Heart left ventricle (tissue), 13 donors: ENCODE results near the gene KCNC3.

Experiments used
- POLR2A ChIP-seq, 2 donors: fragments of 450-650 bp; IDR thresholded peaks; one replicate each; pipeline ENCODE4 v1.6.1; 2017; ENCODE audit warnings: antibody characterized with exemption in 2 of 2, mild to moderate bottlenecking in 2 of 2, moderate library complexity in 2 of 2
- TF ChIP-seq, protein P1 (sequence below), 12 donors: fragments of 200-600 bp; sonication (generic) in 4 of 12; IDR thresholded peaks; one replicate each; pipeline versions ENCODE4 v1.5.0 to v1.8.0; 2018 to 2022; ENCODE audit warnings: antibody characterized with exemption in 12 of 12, mild to moderate bottlenecking in 5 of 12
- donor health status: ischemic (EF 13 %, LVEDD 7.1; RV severe dilation, severe dysfunction).
- donor health status: DM: no; HTN: yes; CAD: no.
- donor health status: DM: no; HTN: no; CAD: no.
- donor health status: ischemic (EF 25% LVEDD 6.9; RV normal size, moderate dysfunction).
- donor health status: ischemic (EF 25% LVEDD 5.7; RV mildly dilated, moderate dysfunction).
- donor health status: ischemic (EF 35%, LVEDD 5.7; RV mildly dilated, moderate dysfunction).
- donor health status: nonischemic (EF 11% LVEDD 7.7; RV severe dilation, severe dysfunction).
- donor health status: DM: yes; HTN: yes; CAD: no.
- donor health status: PGD.
- donor health status: ischemic (EF 29% LVEDD 5.4; RV normal size, mild dysfunction).
- donor health status: nonischemic (EF 23%, LVEDD 6.1; RV moderate dilation, normal function).

DNA sequence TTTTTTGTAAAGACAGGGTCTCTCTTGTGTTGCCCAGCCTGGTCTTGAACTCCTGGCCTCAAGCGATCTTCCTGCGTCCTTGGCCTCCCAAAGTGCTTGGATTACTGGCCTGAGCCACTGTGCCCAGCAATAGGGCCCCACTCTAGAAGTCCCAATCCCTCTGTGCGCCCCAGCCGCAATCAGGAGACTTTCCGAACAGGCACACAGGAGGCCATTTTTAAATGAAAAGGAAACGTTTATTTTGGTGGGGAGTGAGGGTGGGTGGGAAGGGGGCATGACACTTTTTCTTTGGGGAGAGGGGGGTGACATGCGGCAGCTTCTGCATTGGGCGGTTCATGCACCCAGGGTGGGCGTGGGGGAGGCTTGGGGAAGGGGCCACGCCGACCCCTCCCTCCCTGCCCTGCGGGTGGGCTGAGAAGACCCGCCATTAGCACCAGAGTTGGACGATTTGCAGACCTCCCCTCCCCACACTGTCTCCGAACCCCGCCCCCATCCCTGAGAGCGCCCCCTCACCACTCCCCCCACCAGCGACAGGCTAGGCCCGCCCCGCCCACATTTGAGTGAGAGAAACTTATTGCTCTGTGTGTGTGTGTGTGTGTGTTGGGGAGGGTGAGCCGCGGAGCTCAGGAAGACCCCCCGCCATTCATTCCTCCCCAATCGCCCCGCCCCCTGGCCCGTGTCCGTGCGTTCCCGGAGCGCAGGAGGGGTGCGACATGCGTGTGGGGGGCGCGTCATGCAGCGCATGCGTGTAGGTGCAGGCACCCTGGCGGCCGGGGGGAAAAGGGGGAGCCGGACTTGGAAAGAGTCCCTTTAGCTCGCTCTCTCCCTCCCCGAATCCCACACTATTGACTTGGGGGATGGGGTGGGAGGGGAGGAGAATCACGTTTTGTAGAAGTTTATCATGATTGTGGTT lies 17.2 kb downstream of the KCNC3 start:
- TF ChIP-seq, protein P1, sequence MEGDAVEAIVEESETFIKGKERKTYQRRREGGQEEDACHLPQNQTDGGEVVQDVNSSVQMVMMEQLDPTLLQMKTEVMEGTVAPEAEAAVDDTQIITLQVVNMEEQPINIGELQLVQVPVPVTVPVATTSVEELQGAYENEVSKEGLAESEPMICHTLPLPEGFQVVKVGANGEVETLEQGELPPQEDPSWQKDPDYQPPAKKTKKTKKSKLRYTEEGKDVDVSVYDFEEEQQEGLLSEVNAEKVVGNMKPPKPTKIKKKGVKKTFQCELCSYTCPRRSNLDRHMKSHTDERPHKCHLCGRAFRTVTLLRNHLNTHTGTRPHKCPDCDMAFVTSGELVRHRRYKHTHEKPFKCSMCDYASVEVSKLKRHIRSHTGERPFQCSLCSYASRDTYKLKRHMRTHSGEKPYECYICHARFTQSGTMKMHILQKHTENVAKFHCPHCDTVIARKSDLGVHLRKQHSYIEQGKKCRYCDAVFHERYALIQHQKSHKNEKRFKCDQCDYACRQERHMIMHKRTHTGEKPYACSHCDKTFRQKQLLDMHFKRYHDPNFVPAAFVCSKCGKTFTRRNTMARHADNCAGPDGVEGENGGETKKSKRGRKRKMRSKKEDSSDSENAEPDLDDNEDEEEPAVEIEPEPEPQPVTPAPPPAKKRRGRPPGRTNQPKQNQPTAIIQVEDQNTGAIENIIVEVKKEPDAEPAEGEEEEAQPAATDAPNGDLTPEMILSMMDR (IDR thresholded peaks at IDR 0.05): no peak
- TF ChIP-seq POLR2A (IDR thresholded peaks at IDR 0.05): no peak
